ENCODE measurements around the gene B3GNT3. TPM values are rescaled to one million over a fixed set of nuclear protein-coding genes. Genes with fewer than 3 reads are reported as not detected.
"Not testable (repeated sequence)": the region's sequence is repeated elsewhere in the genome, so short reads cannot be mapped to it uniquely, and the experiment has no call there.

Gene B3GNT3
- total RNA-seq, 1 donor from 2014 or later: 1.8 TPM

DNA sequence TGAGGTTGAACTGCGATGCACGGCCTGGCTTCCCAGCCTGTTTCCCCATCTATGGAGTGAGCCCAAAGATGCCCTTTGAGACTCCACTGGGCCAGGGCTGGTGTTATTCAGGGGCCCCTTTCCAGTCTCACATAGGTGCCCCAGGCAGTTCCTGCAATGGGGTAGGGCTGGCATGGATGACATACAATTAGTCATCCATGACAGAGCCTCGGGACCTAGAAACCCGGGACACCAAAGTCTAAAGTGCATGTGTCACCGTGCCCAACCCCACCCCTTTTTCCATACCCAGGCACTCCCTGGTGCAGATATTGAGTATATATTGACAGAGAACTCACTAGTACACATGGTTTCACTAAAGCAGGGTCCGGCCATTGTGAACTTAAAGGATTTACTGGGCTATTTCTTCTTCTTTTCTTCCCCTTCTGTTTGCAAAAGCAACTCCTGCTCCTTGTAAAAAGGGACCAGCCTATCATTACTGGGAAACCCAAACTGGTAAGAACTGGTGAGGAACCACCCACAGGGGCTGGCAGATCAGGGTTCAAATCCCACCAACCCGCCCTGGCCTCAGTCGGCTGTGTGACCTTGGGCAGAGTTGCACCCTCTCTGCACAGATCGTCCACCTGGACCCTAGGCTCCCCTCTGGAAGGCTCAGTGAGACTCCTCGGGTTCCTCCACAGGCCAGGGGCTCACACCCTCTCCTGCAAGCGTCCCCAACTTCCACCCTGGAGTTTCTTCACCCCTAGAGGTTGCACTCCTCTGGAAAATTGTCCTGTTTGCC lies 2.7 kb downstream of the B3GNT3 start:
- no peak for DNase-seq

DNA sequence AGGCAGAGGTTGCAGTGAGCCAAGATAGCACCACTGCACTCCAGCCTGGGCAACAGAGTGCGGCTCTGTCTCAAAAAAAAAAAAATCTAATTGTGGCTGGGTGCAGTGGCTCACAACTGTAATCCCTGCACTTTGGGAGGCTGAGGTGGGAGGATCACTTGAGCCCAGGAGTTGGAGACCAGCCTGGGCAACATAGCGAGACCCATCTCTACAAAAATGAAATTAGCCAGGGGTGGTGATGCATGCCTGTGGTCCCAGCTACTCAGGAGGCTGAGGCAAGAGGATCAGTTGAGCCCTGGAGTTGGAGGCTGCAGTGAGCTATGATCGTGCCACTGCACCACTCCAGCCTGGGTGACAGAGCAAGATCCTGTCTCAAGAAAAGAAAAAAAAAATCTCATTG lies 3.7 kb downstream of the B3GNT3 start:
- DNase-seq: not testable (repeated sequence)

- no peak for DNase-seq
Observed at GRCh38 chr19:17802137-17802858, 7.4 kb downstream of the B3GNT3 start.

GRCh38 chr19:17803264-17803896 lies 8.4 kb downstream of the B3GNT3 start:
- DNase-seq: no peak

DNA sequence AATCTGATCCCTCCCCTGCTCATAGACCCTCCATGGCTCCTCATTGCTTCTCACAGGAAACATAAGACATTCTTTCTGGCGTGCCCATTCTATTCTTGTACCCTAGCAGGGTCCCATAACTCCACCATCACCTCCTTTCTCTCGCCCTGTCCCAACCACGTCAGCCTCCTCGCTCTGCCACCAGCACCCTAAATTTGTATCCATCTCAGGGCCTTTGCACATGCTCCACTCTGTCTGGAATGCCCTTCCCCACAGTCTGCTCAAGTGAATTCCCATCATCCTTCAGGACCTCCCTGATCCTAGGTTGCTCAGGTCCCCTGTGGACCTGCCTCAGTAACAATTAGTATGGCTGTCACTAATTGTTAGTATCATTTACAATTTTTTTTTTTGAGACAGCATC lies 10.5 kb downstream of the B3GNT3 start:
- DNase-seq: no peak

DNA sequence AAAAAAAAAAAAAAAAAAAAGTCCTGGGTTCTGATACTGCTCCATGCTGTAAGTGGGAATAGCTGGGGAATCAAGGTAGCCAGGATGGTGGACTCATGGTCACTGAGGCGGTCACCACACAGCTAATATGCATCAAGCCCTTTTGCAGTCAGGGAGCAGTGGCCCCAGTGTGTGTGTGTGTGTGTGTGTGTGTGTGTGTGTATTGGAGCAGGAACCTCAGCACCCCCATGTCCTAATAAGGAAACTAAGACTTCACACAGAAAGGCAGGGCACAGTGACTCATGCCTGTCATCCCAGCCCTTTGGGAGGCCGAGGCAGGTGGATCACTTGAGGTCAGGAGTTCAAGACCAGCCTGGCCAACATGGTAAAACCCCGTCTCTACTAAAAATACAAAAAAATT lies 12.0 kb downstream of the B3GNT3 start:
- DNase-seq: no peak

DNA sequence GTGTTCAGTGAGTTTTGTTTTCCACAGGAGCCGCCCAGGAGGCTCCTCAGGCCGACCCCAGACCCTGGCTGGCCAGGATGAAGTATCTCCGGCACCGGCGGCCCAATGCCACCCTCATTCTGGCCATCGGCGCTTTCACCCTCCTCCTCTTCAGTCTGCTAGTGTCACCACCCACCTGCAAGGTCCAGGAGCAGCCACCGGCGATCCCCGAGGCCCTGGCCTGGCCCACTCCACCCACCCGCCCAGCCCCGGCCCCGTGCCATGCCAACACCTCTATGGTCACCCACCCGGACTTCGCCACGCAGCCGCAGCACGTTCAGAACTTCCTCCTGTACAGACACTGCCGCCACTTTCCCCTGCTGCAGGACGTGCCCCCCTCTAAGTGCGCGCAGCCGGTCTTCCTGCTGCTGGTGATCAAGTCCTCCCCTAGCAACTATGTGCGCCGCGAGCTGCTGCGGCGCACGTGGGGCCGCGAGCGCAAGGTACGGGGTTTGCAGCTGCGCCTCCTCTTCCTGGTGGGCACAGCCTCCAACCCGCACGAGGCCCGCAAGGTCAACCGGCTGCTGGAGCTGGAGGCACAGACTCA lies 12.9 kb downstream of the B3GNT3 start:
- no peak for DNase-seq

DNA sequence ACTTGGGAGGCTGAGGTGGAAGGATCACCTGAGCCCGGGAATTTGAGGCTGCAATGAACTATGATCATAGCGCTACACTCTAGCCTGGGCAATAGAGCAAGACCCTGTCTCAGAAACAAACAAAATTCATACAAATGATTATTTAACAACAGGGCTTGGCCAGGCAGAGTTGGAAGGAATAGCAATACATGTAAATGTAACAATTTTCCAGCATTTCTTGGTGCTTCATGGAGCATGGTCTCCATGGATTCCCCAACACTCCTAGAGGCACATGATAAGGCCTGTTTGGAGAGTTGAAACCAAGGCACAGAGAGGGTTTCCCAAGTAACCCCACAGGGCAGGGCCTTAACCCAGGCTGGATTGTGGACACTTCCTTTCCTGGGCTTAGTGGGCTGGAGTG lies 16.2 kb downstream of the B3GNT3 start:
- DNase-seq: no peak

GRCh38 chr19:17811681-17812080 lies 16.7 kb downstream of the B3GNT3 start:
- no peak for DNase-seq

- DNase-seq: no peak
Observed at GRCh38 chr19:17812099-17812498, 17.2 kb downstream of the B3GNT3 start.

- DNase-seq: no peak
Observed at GRCh38 chr19:17817668-17818363, 22.9 kb downstream of the B3GNT3 start.

- no peak for DNase-seq
Observed at GRCh38 chr19:17821190-17821589, 26.3 kb downstream of the B3GNT3 start, which contains the start of gene INSL3. INSL3 (minus strand) TSS chr19:17821519; CDS start chr19:17821506, 13 bp downstream.

- DNase-seq: no peak
Observed at GRCh38 chr19:17824339-17824738, 29.4 kb downstream of the B3GNT3 start.

- no peak for DNase-seq
Observed at GRCh38 chr19:17826508-17827056, 31.6 kb downstream of the B3GNT3 start.

DNA sequence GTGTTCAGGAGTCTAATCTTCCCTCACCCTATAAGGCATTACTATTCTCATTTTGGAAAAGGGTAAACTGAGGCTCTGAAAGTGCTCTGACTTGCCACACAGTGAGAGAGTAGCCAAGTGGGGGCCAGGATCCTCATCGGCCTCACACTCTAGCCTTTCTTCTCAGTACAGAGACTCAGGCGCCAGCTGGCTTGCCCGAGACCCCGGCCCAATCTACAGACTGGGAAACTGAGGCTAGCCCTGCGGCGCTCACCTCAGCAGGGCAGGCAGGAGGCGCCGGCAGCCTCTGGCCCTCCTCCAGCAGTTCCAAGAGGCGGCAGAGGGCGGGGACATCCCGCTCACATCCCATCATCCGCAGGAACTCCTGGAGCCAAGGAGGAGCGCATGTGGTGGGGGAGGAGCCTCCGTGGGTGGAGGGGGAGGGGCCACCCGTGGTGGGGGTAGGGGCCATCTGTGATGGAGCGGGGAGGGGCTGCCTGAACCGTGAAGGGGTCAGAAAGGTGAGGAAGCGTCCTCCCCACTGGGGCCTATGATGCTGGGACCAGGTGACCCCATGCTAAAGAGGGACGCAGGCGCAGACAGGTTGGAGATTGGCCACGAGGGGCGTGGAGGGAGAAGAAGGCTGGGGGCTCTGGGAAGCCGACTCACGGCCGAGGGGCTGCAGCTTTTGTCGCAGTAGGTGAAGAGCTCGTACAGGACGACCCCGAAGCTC lies 35.1 kb downstream of the B3GNT3 start:
- DNase-seq: peak; percentile 50

GRCh38 chr19:17830567-17831418 lies 35.9 kb downstream of the B3GNT3 start:
- DNase-seq: peak; percentile 81

DNA sequence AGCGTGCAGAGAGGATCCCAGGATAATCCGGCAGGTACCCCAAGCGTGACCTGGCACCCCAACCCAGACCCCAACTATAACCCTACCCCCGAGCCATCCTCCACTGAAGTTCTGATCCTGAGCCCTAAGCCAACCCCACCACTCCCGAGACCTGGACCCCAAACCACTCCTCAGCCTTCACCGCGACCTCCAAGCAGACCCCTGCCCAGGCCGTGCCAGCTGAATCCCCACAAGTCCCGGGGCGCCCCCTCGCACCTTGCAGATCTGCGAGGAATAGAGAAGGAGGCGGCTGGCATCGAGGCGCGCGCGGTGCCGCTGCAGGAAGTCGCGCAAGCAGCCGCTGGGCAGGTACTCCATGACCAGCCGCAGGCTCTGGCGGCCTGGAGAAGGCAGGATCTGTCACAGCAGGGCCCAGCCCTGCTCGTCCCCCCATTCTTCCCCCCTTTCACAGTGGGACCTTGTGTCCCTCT lies 36.5 kb downstream of the B3GNT3 start:
- DNase-seq: no peak

- no peak for DNase-seq
Observed at GRCh38 chr19:17832443-17833208, 37.7 kb downstream of the B3GNT3 start.

Data from tongue (tissue), 2 donors.